ENCODE data around the gene LBX2.
"Not testable (repeated sequence)": the region's sequence is repeated elsewhere in the genome, so short reads cannot be mapped to it uniquely, and the experiment has no call there.

LBX2 gene

GRCh38 chr2:74488643-74489481 is 10.5 kb downstream of the LBX2 start:
- peaks cover 40% of the 10 kb centered on the region for H3K36me3 ChIP-seq (ENCODE audit: control insufficient read depth, low read depth, low read length)
- no peaks in the 10 kb centered on the region for H3K4me1 ChIP-seq (ENCODE audit: control insufficient read depth, low read depth, low read length)
- no peak overlapping the region for H3K9ac ChIP-seq (ENCODE audit: low read length)
- no peak overlapping the region for H3K4me3 ChIP-seq (ENCODE audit: low read length)
- H3K27ac ChIP-seq (ENCODE audit: low read length), result no peak overlapping the region
- H3K9me3 ChIP-seq (ENCODE audit: control insufficient read depth, low read depth, low read length), result no peaks in the 10 kb centered on the region
- no peaks in the 10 kb centered on the region for H3K27me3 ChIP-seq (ENCODE audit: control insufficient read depth, insufficient read depth, low read length)

DNA sequence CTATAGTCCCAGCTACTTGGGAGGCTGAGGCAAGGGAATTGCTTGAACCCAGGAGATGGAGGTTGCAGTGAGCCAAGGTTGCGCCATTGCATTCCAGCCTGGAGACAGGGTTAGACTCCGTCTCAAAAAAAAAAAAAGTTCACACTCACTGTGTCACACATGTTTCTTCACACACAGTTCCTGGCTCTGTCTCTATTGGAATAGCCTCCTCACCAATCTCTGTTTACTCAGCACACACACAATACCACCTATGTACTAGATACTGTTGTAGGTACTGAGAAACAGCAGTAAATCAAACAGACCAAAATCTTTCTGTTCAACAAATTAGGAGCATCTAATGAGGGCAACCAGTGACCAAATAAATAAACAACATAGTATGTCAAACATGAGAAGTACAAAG is 13.3 kb downstream of the LBX2 start:
- Histone ChIP-seq H3K36me3 (ENCODE audit: control insufficient read depth, low read depth, low read length) (peaks cover 13% of the 10 kb centered on the region), H3K4me3 (ENCODE audit: low read length) (no peak overlapping the region), H3K27me3 (ENCODE audit: control insufficient read depth, insufficient read depth, low read length) (no peaks in the 10 kb centered on the region), H3K27ac (ENCODE audit: low read length) (no peak overlapping the region), H3K9ac (ENCODE audit: low read length) (no peak overlapping the region), H3K4me1 (ENCODE audit: control insufficient read depth, low read depth, low read length) (peaks cover 3% of the 10 kb centered on the region), H3K9me3 (ENCODE audit: control insufficient read depth, low read depth, low read length) (no peaks in the 10 kb centered on the region)

DNA sequence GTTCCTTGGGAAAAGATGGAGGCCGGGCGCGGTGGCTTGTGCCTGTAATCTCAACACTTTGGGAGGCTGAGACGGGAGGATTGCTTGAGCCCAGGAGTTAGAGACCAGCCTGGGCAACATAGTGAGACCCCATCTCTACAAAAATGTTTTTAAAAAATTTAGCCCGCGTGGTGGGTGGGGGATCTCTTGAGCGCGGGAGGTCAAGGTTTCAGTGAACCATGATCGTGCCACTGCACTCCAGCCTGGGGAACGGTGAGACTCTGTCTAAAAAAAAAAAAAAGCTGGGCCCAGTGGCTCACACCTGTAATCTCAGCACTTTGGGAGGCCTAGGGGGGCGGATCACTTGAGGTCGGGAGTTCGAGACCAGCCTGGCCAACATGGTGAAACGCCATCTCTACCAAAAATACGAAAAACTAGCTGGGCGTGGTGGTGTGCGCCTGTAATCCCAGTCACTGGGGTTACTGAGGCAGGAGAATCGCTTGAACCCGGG is 15.7 kb downstream of the LBX2 start:
- not testable (repeated sequence) for H3K27ac ChIP-seq (ENCODE audit: low read length); H3K27me3 ChIP-seq (ENCODE audit: control insufficient read depth, insufficient read depth, low read length); H3K4me1 ChIP-seq (ENCODE audit: control insufficient read depth, low read depth, low read length); H3K9me3 ChIP-seq (ENCODE audit: control insufficient read depth, low read depth, low read length)
- H3K36me3 ChIP-seq (ENCODE audit: control insufficient read depth, low read depth, low read length), result peaks cover 14% of the 10 kb centered on the region
- H3K9ac ChIP-seq (ENCODE audit: low read length), result peak overlapping the region; percentile 79
- peak overlapping the region; percentile 100 for H3K4me3 ChIP-seq (ENCODE audit: low read length)

DNA sequence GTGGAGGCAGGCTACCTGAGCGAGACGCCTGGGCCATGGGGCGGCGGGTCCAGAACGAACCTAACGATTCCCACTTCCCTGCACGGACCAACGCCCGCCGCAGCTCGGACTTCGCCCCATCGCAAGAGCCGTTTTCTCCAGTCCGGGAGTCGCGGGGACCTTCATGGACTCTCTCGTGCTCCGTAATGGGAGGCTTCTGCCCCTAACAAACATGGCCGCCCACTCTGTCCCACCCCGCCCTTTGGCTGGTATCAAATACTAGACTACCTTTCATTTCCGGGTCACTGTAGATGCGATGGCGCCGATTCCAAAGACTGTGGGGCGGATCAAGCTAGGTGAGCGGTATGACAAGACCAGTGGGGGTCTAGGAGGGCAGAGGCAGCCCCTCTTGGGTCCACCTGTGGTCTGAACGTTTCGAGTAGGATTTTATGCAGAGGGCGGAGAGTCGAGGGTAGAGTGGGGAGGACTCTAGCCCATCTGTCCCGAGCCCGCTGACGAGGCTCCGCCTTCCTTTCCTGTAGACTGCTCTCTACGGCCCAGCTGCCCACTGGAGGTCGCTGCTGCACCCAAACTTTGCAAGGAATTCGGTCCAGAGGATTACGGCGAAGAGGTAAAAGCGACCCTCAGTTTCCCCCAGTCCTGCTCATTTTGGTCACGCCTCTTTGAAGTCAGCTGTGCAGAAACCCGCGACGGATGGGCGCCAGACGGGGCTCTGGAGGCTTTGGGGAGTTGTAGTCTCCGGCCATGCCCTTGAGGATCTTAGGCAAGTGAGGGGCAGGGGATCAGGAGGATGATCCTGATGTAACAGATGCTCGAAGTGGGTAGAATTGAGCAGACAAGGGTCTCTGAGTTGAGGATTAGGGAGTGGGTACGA is 16.4 kb downstream of the LBX2 start, which contains the start of the genes CCDC142 and TTC31:
Gene CCDC142, minus strand, starts transcription at position 198 of the 874 bp plus-strand sequence. Its CDS starts 161 bp downstream, at position 37.
Gene TTC31, plus strand, starts transcription at position 281 of the 874 bp plus-strand sequence. Its CDS starts 15 bp downstream, at position 296.
- H3K4me1 ChIP-seq (ENCODE audit: control insufficient read depth, low read depth, low read length), result peaks cover 3% of the 10 kb centered on the region
- H3K27ac ChIP-seq (ENCODE audit: low read length), result peak within 1 kb of the TSS; percentile 86
- H3K4me3 ChIP-seq (ENCODE audit: low read length), result peak within 1 kb of the TSS; percentile 100
- peak within 1 kb of the TSS; percentile 79 for H3K9ac ChIP-seq (ENCODE audit: low read length)
- no peaks in the 10 kb centered on the region for H3K9me3 ChIP-seq (ENCODE audit: control insufficient read depth, low read depth, low read length)
- no peaks in the 10 kb centered on the region for H3K27me3 ChIP-seq (ENCODE audit: control insufficient read depth, insufficient read depth, low read length)
- H3K36me3 ChIP-seq (ENCODE audit: control insufficient read depth, low read depth, low read length), result peaks cover 14% of the 10 kb centered on the region

DNA sequence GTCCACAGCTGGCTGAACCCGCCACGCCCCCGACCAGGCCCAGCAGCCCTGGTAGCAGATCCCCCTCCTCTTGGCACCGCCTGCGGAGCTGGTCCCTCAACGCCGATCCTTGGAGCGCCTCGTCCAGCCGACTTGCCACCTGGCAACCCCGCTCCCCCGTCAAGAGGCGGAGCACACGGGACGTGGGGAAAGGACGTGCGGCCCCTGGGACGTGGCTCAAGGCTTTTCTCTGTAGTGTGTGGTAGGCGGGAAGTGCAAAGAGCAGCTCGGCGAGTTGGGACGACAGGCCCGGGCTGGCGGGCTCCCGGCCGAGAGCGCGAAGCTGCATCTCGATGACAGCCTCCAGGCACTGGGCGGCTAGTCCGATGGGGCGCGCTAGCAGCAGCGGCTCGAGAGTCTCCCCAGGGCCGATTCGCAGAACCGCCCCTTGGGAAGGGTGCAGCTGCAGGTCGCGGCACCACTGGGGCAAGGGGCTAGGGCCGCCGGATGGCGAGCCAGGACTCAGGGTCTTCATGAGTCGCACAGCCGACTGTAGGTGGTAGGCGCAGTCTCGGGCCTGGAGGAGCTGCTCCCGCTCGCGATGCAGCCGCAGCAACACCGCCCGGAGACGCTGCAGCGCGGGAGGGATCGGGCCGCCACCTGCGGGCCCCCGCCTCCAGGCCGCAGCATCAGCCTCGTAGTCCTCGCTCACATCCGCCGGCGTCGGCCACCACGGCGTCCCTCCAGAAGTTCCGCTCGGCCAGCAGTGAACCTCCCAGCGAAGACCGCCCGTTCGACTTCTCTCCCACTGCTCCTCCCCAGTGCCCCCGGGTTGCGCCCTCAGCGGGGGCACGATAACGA is 17.2 kb downstream of the LBX2 start:
- no peaks in the 10 kb centered on the region for H3K9me3 ChIP-seq (ENCODE audit: control insufficient read depth, low read depth, low read length)
- H3K36me3 ChIP-seq (ENCODE audit: control insufficient read depth, low read depth, low read length), result peaks cover 14% of the 10 kb centered on the region
- H3K4me3 ChIP-seq (ENCODE audit: low read length), result peak overlapping the region; percentile 100
- H3K27ac ChIP-seq (ENCODE audit: low read length), result peak overlapping the region; percentile 86
- peaks cover 3% of the 10 kb centered on the region for H3K4me1 ChIP-seq (ENCODE audit: control insufficient read depth, low read depth, low read length)
- H3K9ac ChIP-seq (ENCODE audit: low read length), result peak overlapping the region; percentile 79
- no peaks in the 10 kb centered on the region for H3K27me3 ChIP-seq (ENCODE audit: control insufficient read depth, insufficient read depth, low read length)

DNA sequence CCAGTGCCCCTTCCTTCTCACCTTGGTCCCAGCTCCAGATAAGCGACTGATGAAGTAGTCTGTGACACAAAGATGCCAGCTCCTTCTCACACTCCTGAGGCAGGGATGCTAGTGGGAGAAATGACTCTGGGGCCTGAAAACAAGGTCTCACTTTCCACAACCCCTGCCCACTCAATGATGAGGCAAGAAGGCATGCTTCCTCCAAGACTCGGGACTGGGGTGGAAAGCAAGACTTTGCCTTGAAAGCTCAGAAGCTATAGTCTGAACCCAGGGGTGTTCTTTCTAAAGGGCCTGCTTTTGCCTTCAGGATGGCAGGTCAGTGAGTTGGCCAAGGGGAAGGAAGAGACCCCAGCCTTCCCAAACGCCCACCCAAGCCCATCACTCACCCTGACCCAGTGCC is 18.0 kb downstream of the LBX2 start:
- H3K4me1 ChIP-seq (ENCODE audit: control insufficient read depth, low read depth, low read length), result peaks cover 3% of the 10 kb centered on the region
- peak overlapping the region; percentile 100 for H3K4me3 ChIP-seq (ENCODE audit: low read length)
- no peaks in the 10 kb centered on the region for H3K9me3 ChIP-seq (ENCODE audit: control insufficient read depth, low read depth, low read length)
- peaks cover 14% of the 10 kb centered on the region for H3K36me3 ChIP-seq (ENCODE audit: control insufficient read depth, low read depth, low read length)
- no peak overlapping the region for H3K27ac ChIP-seq (ENCODE audit: low read length)
- H3K9ac ChIP-seq (ENCODE audit: low read length), result no peak overlapping the region
- no peaks in the 10 kb centered on the region for H3K27me3 ChIP-seq (ENCODE audit: control insufficient read depth, insufficient read depth, low read length)

GRCh38 chr2:74474899-74475298 is 24.5 kb downstream of the LBX2 start:
- no peak overlapping the region for H3K27ac ChIP-seq (ENCODE audit: low read length)
- no peaks in the 10 kb centered on the region for H3K9me3 ChIP-seq (ENCODE audit: control insufficient read depth, low read depth, low read length)
- no peak overlapping the region for H3K9ac ChIP-seq (ENCODE audit: low read length)
- no peaks in the 10 kb centered on the region for H3K27me3 ChIP-seq (ENCODE audit: control insufficient read depth, insufficient read depth, low read length)
- peaks cover 4% of the 10 kb centered on the region for H3K4me1 ChIP-seq (ENCODE audit: control insufficient read depth, low read depth, low read length)
- H3K36me3 ChIP-seq (ENCODE audit: control insufficient read depth, low read depth, low read length), result peaks cover 18% of the 10 kb centered on the region
- no peak overlapping the region for H3K4me3 ChIP-seq (ENCODE audit: low read length)

GRCh38 chr2:74474481-74474880 is 24.9 kb downstream of the LBX2 start:
- peaks cover 17% of the 10 kb centered on the region for H3K36me3 ChIP-seq (ENCODE audit: control insufficient read depth, low read depth, low read length)
- no peak overlapping the region for H3K9ac ChIP-seq (ENCODE audit: low read length)
- H3K9me3 ChIP-seq (ENCODE audit: control insufficient read depth, low read depth, low read length), result no peaks in the 10 kb centered on the region
- H3K4me3 ChIP-seq (ENCODE audit: low read length), result no peak overlapping the region
- no peaks in the 10 kb centered on the region for H3K27me3 ChIP-seq (ENCODE audit: control insufficient read depth, insufficient read depth, low read length)
- no peak overlapping the region for H3K27ac ChIP-seq (ENCODE audit: low read length)
- H3K4me1 ChIP-seq (ENCODE audit: control insufficient read depth, low read depth, low read length), result peaks cover 4% of the 10 kb centered on the region

DNA sequence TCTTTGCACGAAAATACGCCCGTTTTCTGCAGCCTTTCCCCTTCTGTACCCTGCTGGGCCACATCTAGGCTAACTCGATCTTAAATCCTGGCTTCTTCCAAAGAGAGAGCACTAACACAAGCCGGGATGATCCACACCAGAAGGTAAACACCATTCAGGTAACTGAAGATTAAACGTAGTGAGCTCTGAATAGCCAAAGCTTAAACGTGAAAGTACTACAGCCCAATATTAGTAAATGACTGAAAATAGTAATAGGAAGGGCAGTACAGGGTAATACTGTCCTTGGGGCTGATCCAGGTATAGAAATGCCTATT is 26.5 kb downstream of the LBX2 start:
- H3K27me3 ChIP-seq (ENCODE audit: control insufficient read depth, insufficient read depth, low read length), result no peaks in the 10 kb centered on the region
- no peaks in the 10 kb centered on the region for H3K9me3 ChIP-seq (ENCODE audit: control insufficient read depth, low read depth, low read length)
- H3K36me3 ChIP-seq (ENCODE audit: control insufficient read depth, low read depth, low read length), result peaks cover 17% of the 10 kb centered on the region
- H3K9ac ChIP-seq (ENCODE audit: low read length), result peak overlapping the region; percentile 81
- H3K4me1 ChIP-seq (ENCODE audit: control insufficient read depth, low read depth, low read length), result peaks cover 4% of the 10 kb centered on the region
- H3K4me3 ChIP-seq (ENCODE audit: low read length), result peak overlapping the region; percentile 99
- peak overlapping the region; percentile 95 for H3K27ac ChIP-seq (ENCODE audit: low read length)

DNA sequence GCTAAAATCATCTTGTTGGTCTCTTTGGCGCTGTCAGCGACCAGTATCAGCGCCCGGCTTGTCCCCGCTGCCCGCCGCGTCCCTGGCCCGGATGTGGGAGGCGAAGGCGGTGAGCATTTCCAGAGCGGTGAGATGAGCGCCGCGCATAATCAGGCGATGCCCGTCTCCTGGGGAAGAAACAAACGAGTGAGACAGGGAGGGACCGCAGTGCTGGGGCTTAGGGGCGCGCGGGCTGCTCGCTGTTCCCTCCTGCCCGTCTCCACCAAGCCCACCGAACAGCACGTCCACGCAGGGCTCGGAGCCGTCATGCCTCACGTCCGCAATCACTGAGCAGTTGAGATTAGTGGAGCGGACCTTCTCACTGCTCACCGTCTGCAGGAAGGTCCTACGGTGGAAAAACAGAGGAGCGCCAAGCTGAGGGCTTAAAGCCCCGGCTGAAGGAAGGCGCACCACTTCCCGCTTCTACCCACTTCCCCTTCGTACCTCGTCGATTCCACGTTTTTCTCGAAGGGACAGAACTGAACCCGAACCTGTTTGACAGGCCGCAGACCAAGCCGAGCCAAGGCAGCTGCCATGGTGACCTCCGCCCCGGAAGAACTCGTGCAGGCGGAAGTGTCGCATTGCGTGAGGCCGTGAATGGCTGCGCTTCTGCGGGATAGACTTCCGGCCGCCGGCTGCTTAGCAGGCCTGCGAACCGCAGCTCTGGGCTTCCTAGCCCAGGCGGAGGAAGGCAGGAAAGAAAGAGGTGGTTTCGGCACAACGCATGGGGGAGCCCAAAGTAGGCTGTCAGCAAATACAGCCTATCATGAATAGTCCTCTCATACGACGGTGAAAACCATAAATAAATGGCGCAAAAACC is 27.1 kb downstream of the LBX2 start, which contains the start of gene MRPL53:
Gene MRPL53, minus strand, starts transcription at position 595 of the 859 bp plus-strand sequence. Its CDS starts 20 bp downstream, at position 575.
- no peaks in the 10 kb centered on the region for H3K9me3 ChIP-seq (ENCODE audit: control insufficient read depth, low read depth, low read length)
- peak within 1 kb of the TSS; percentile 81 for H3K9ac ChIP-seq (ENCODE audit: low read length)
- H3K27me3 ChIP-seq (ENCODE audit: control insufficient read depth, insufficient read depth, low read length), result no peaks in the 10 kb centered on the region
- H3K36me3 ChIP-seq (ENCODE audit: control insufficient read depth, low read depth, low read length), result peaks cover 17% of the 10 kb centered on the region
- peaks cover 4% of the 10 kb centered on the region for H3K4me1 ChIP-seq (ENCODE audit: control insufficient read depth, low read depth, low read length)
- peak within 1 kb of the TSS; percentile 99 for H3K4me3 ChIP-seq (ENCODE audit: low read length)
- peak within 1 kb of the TSS; percentile 95 for H3K27ac ChIP-seq (ENCODE audit: low read length)
